ENCODE data around the gene RBM4B.

The RBM4B gene

GRCh38 chr11:66706989-66707388 is 29.3 kb upstream of the RBM4B start:
- no peak for DNase-seq

- no peak for DNase-seq
Observed at GRCh38 chr11:66705587-66706335, 28.1 kb upstream of the RBM4B start.

DNA sequence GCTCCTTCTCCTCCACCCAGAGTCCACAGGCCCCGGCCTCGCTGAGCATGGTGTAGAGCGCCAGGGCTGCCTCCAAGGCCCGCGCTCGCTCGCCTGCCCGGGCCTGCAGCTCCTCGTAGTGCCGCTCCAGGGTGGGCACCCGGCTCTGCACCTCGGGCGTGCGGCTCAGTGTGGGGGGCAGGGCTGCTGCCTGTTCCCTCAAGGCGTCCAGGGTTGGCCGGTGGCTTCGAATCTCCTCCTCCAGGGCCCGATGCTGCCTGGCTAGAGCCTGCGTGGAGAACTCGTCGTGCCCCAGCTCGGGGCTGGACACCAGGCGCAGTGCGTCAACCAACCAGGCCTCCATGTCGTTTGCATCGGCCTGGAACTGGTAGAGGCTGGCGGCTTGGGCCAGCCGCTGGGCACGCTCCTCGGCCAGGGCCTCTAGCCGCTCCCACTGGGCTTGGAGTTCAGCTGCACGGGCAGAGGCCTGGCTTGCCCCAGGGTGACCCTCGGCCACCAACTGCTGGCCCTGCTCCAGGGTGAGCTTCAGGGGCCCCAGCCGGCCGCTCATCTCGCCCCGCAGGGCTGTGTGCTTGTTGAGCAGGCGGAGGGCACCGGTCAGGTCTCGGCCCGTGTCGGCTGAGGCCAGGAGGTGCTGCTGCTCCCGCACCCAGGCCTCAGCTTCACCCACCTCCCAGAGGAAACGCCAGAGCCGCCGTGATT is 27.1 kb upstream of the RBM4B start:
- no peak for DNase-seq

DNA sequence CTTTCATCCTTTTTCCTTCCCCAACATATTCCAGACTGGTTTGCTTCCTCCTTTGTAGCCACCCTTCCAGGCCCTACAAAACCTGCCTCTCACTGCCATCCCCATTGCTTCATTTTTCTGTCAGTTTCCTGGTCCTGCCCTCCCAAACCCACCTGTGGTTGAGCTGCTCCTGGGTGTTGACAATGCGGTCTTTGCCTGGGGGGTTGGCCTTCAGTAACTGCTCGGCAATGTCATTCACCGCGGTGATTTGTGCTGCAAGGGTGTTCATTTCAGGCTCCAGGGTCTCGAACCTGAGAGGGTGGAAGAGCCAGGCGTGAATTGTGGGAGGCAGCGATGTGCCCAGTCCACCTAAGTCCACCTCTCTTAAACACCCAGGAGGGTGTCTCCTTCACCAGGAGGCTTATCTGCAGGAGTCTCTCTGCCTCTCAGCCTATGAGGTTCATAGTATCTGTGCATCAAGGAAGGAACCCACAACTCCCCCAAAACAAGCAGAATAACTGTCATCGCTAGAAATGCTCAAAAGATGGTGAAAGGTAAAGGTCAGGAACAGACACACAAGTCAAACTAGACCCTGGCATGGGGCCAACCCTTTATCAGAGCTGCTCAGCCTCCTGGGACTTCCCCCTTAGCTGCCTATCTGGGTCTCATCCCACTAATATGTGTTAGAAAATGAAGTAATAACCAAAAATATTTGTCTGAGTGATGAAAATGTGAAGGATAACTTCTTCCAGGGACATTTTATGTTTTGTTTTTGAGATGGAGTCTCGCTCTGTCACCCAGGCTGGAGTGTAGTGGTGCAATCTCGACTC is 23.9 kb upstream of the RBM4B start:
- peak in 1 of 2 experiments; percentile 10 for DNase-seq

DNA sequence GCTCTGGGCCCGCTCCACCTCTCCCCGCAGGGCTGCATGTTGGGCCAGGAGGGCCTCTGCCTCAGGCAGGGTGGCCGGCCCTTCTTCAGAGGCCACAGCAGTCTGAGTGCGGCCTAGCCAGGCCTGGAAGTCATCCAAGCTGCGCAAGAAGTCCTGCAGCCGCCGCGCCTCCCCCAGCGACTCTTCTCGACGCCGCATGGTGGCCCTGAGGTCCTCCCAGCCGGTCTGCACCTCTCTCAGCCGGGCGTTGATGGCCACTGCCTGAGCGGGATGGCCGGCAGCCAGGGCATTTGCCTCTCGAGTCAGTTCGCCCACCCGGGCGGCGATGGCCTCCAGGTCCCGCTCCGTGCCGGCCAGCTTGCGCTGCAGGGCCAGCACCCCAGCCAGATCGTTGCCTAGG is 23.1 kb upstream of the RBM4B start:
- DNase-seq, result no peak

DNA sequence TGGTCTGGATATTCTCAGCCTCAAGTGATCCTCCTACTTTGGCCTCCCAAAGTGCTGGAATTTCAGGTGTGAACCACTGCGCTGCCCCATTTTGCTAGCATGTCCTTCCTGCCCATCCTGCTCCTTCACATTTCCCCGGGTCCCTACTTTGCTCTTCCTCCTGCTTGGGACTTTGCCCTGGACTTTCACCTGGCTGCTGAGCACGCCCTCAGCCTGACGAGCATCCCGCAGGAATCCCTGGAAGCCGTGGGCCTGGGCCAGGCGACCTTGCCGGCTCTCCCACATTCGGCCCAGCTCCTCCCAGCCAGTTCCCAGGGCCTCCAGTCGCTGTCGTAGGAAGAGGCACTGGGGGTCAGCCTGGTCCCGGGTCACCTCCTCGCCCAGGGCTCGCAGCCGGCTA is 22.6 kb upstream of the RBM4B start:
- DNase-seq, result no peak

GRCh38 chr11:66698491-66698890 is 20.8 kb upstream of the RBM4B start:
- DNase-seq, result no peak

DNA sequence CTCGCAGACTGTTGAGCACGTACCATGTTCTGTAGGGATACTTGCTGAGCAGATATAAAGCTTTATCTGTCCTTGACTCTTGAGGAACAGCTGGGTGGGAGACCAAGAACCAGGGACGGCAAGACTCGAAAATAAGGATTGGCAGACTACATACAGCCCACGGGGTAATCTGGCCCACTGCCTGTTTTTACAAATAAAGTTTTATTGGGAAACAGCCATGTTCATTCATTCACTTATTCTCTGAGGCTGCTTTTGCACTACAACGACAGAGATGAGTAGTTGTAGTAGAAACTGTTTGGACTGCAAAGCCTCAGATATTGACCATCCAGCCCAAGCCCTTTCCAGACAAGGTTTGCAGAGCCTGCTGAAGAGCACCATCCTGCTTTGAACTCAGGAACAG is 20.3 kb upstream of the RBM4B start:
- DNase-seq, result no peak

- DNase-seq, result no peak
Observed at GRCh38 chr11:66696146-66696545, 18.5 kb upstream of the RBM4B start.

- DNase-seq, result peak; percentile 90 to 92
Observed at GRCh38 chr11:66694732-66695207, 17.1 kb upstream of the RBM4B start.

- no peak for DNase-seq
Observed at GRCh38 chr11:66694056-66694410, 16.3 kb upstream of the RBM4B start.

GRCh38 chr11:66693356-66694055 is 15.8 kb upstream of the RBM4B start:
- no peak for DNase-seq

DNA sequence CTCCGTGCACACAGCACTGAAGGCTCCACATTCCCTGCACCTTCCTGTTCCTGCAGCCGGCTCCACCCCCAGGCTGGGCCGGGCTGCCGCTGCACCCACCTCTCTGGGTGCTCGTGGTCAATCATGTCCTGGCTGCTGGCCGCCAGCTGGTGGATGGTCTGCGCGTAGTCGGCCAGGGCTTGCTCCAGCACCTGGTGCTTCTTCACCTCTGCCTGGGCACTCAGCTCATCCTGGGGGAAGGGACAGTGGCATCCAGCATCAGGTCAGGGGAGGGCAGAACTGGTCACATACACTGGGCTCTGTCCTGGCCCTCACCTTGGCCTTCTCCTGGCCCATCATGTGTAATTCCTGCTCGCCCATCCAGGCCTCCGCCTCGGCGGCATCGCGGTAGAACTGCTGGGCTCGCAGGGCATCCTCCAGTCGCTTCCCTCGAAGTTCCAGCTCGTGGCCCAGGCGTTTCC is 15.2 kb upstream of the RBM4B start:
- no peak for DNase-seq

DNA sequence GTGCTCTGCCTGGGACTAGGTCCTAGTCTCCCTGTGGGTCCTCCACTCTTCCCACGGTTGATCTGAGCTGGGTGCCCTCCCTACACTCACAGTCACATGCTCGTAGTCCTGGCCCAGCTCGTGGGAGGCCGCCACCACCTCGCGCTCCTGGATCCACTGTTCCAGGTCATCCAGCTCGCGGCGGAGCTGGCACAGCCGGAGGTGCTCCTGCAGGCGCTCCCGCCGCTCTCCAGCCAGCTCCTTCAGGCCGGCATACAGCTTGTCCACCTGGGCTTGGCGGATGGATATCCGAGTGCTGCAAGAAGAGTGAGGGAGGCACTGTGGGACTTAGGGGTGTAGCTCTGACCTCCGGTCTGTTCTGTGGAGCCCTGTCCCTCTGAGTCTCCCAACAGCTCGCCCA is 14.8 kb upstream of the RBM4B start:
- DNase-seq, result no peak

DNA sequence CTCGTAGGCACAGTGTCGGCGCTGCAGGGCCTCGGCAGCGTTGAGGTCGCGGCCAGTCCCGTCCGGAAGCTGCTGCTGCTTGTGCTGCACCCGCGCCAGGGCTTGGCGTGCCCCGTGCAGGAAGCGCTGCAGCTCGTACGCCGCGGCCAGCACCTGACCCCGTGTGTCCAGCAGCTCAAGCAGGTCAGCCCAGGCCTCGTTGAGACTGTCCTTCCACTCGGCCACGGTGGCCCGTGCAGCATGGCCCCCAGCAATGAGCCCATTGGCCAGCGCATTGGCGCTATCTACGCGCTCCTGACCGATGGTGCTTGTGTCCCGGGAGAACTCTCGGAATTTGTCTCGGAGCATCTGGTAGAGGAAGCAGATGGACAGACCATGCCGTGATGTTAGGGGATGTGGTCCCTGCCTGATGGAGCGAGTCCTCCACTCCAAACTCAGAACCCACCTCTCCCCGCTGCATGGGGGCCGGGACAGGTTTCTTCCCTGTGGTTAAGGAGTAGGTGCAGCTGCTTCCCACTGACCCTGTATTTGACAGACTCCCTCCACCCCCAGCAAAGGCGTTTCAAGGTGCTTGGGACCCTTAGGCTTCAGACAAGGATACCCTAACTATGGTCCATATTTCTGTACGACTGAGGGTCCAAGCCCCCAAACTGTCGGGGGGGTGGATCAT is 13.8 kb upstream of the RBM4B start:
- DNase-seq, result no peak

- DNase-seq, result no peak
Observed at GRCh38 chr11:66689661-66690590, 12.2 kb upstream of the RBM4B start.

DNA sequence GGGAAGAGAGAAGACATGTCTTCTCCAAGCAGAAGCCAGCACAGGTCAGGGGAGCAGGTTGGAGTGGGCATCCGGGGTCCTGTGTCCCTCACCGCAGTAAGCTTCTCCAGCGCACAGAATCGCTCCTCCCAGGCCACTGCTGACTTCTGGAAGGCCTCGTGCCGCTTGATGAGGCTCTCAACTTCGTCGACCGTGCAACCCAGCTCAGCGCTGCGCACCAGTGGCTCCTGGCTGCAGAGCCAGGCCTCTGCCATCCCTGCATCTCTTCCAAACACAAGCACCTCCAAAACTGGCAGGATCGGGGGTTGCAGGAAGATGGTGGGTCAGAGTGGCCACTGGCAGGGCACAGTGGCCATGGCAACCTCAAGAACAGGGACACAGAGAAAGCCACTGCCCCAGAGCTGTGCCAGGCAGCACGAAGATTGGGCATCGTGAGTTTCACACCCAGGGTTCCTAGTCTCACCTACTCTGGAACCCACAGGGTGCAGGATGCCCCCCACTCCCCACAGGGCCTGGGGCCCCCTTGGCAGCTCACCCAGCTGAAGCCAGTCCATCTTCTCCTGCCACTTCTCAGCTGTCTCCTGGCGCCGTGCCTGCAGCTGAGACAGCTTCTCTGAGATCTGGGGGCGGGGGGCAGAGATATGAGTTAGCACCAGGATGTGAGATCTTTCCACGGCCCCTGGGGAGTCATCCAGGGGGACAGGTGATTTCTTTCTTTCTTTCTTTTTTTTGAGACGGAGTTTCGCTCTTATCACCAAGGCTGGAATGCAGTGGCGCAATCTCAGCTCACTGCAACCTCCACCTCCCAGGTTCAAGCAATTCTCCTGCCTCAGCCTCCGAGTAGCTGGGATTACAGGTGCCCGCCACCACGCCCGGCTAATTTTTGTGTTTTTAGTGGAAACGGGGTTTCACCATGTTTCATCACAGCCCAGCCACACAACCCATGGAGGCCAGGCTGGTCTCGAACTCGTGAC is 11.2 kb upstream of the RBM4B start:
- DNase-seq, result no peak

- no peak for DNase-seq
Observed at GRCh38 chr11:66687831-66688281, 10.2 kb upstream of the RBM4B start.

GRCh38 chr11:66686801-66687750 is 9.4 kb upstream of the RBM4B start:
- DNase-seq, result no peak
